KMS-11 (cell line): ENCODE data around the gene MCHR1.
"Not testable (repeated sequence)": the region's sequence is repeated elsewhere in the genome, so short reads cannot be mapped to it uniquely, and the experiment has no call there.

ENCODE experiments used
- H2AFZ ChIP-seq: fragments of 200-600 bp; sonication (generic); 2 replicates; pipeline ENCODE4 v1.6.1; 2016; ENCODE audit warnings: antibody characterized with exemption, mixed run types, low read depth
- H3K27ac ChIP-seq: fragments of 200-600 bp; sonication (generic); 2 replicates; pipeline ENCODE4 v1.6.1; 2016; ENCODE audit warnings: mild to moderate bottlenecking, mixed run types
- H3K27me3 ChIP-seq: fragments of 200-600 bp; sonication (generic); 2 replicates; pipeline ENCODE4 v1.6.1; 2017; ENCODE audit warnings: mild to moderate bottlenecking, low read depth, mixed run types, moderate library complexity; ENCODE audit not compliant: insufficient read depth
- H3K36me3 ChIP-seq: fragments of 200-600 bp; sonication (generic); 2 replicates; pipeline ENCODE4 v1.6.1; 2017; ENCODE audit warnings: mild to moderate bottlenecking, mixed run types; ENCODE audit not compliant: insufficient read depth
- H3K4me1 ChIP-seq: fragments of 200-600 bp; sonication (generic); 2 replicates; pipeline ENCODE4 v1.6.1; 2016; ENCODE audit warnings: mild to moderate bottlenecking, low read depth, mixed run types; ENCODE audit not compliant: poor library complexity, severe bottlenecking
- H3K4me2 ChIP-seq: fragments of 200-600 bp; sonication (generic); 2 replicates; pipeline ENCODE4 v1.7.0; 2016; ENCODE audit warnings: mild to moderate bottlenecking, mixed run types
- H3K4me3 ChIP-seq: fragments of 200-600 bp; sonication (generic); IDR thresholded peaks from 2 replicates; pipeline ENCODE4 v1.6.1; 2017; ENCODE audit warnings: low read depth, low read length, mixed read lengths; ENCODE audit not compliant: insufficient read depth
- H3K79me2 ChIP-seq: fragments of 200-600 bp; sonication (generic); 2 replicates; pipeline ENCODE4 v1.6.1; 2016; ENCODE audit warnings: low read depth, mixed run types; ENCODE audit not compliant: insufficient read depth
- H3K9ac ChIP-seq: fragments of 200-600 bp; sonication (generic); 2 replicates; pipeline ENCODE4 v1.6.1; 2016; ENCODE audit warnings: mild to moderate bottlenecking, mixed run types
- H4K20me1 ChIP-seq: fragments of 200-600 bp; sonication (generic); 2 replicates; pipeline ENCODE4 v1.6.1; 2016; ENCODE audit warnings: mild to moderate bottlenecking, mixed run types; ENCODE audit not compliant: insufficient read depth
- CTCF ChIP-seq: fragments of 200-600 bp; sonication (generic); conservative IDR thresholded peaks from 2 replicates; pipeline ENCODE4 v1.6.1; 2017; ENCODE audit warnings: low read depth, mild to moderate bottlenecking, antibody characterized with exemption, low read length, moderate library complexity, mixed read lengths

Gene MCHR1

GRCh38 chr22:40712311-40712710 is 33.0 kb downstream of the MCHR1 start:
- Histone ChIP-seq H3K27me3 (no peaks in the 10 kb centered on the region), H3K4me3 (no peak overlapping the region), H3K36me3 (no peaks in the 10 kb centered on the region), H3K27ac (no peak overlapping the region), H3K4me1 (no peaks in the 10 kb centered on the region), H3K9ac (no peak overlapping the region), H2AFZ (no peak overlapping the region), H4K20me1 (no peaks in the 10 kb centered on the region), H3K79me2 (no peaks in the 10 kb centered on the region), H3K4me2 (no peak overlapping the region)
- no peak for TF ChIP-seq CTCF

DNA sequence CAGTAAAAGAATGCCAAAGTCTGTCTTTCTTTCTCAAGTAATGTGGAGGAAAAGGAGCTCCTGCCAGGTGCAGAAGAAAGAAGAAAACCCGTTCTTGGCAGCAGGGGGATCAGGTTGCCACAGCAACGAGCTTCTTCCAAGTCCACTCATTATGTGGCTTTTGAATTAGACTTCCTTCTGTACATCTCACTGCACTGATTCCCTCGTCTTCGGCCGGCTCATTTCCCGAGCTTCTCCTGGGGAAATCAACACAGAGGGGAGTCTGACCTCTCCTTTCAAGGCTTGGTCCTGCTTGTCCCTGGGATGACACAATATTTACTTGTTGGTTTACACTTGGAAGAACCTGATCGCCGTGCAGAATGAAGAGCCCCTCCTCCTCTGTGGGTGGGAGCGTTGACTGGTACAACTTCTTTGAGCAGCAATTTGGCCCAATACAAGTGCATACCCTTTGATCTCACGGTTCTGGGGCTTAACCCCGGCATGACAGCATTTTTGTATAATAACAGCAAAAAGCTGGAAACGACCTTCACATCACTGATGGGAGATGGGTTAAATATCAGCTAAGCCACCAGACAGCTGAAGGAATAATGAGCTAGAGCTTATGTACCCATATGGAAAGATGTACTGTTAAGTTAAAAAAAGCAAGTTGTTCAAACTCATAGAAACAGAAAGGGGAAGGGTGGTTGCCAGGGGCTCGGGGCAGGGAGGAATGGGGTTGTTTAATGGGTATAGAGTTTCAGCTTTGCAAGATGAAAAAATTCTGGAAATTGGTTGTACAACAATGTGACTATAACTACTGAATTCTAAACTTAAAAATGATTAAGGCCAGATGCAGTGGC is 35.4 kb downstream of the MCHR1 start:
- no peak overlapping the region for H3K4me2 ChIP-seq
- no peak overlapping the region for H3K9ac ChIP-seq
- H3K27ac ChIP-seq = no peak overlapping the region
- no peak overlapping the region for H3K4me3 ChIP-seq
- no peaks in the 10 kb centered on the region for H4K20me1 ChIP-seq
- H3K79me2 ChIP-seq = no peaks in the 10 kb centered on the region
- H3K27me3 ChIP-seq = no peaks in the 10 kb centered on the region
- no peaks in the 10 kb centered on the region for H3K4me1 ChIP-seq
- H3K36me3 ChIP-seq = no peaks in the 10 kb centered on the region
- TF ChIP-seq CTCF = no peak
- no peak overlapping the region for H2AFZ ChIP-seq

- Histone ChIP-seq H3K27ac (no peak overlapping the region), H3K4me1 (no peaks in the 10 kb centered on the region), H3K36me3 (no peaks in the 10 kb centered on the region), H3K9ac (no peak overlapping the region), H4K20me1 (no peaks in the 10 kb centered on the region), H3K79me2 (no peaks in the 10 kb centered on the region), H3K4me3 (no peak overlapping the region), H3K27me3 (no peaks in the 10 kb centered on the region), H3K4me2 (no peak overlapping the region), H2AFZ (no peak overlapping the region)
- no peak for TF ChIP-seq CTCF
Measured at GRCh38 chr22:40716116-40716515, 36.8 kb downstream of the MCHR1 start.

GRCh38 chr22:40717657-40718056 is 38.4 kb downstream of the MCHR1 start:
- not testable (repeated sequence) for H3K9ac ChIP-seq, H3K27ac ChIP-seq, H3K79me2 ChIP-seq, H3K4me1 ChIP-seq, H3K4me3 ChIP-seq, H3K27me3 ChIP-seq, H2AFZ ChIP-seq, H3K4me2 ChIP-seq, H3K36me3 ChIP-seq, H4K20me1 ChIP-seq
